Measurements from ENCODE around the gene DZIP3. TPM values are rescaled to one million over a fixed set of nuclear protein-coding genes. Genes with fewer than 3 reads are reported as not detected.

DZIP3 gene
- total RNA-seq, 4 donors from 2014 or later: 6.7 to 14.5 (median 8.7) TPM

GRCh38 chr3:108742929-108743328 lies 153.4 kb downstream of the DZIP3 start:
- TF ChIP-seq POLR2A (IDR thresholded peaks at IDR 0.05; ENCODE audit: low read depth) (no peak), POLR2AphosphoS5 (IDR thresholded peaks at IDR 0.05) (no peak), EP300 (IDR thresholded peaks at IDR 0.05) (no peak), CTCF (IDR thresholded peaks at IDR 0.05) (no peak)
- Histone ChIP-seq H3K27me3 (no peaks in the 10 kb centered on the region), H3K4me1 (no peaks in the 10 kb centered on the region), H3K4me3 (no peak overlapping the region), H3K9me3 (peaks cover 0 to 10% (median 0%) of the 10 kb centered on the region in 4 donors), H3K36me3 (no peaks in the 10 kb centered on the region), H3K27ac (replicated peaks in 1 of 4) (no peak overlapping the region)
- intact Hi-C loops (cut with DNase I): no loop called here
- WGBS: 85% methylated on average over 1 of the region's 1 CpG
- no peak for DNase-seq (ENCODE audit: extremely low spot score)

Small RNA genes within 50 kb of the gene (small RNA-seq; reads per million reads assigned to genes)
- gene AC092185.1 (0 reads per million in 3 donors), gene RF00156 (0 reads per million in 3 donors)

Other genes with a start within 250 kb of the DZIP3 start
- under 1 TPM; under 0.01 to 0.34 (median 0.12) TPM for gene MYH15, start 79.1 kb upstream of the DZIP3 start, total RNA-seq
- 1 to 10 TPM; 2.0 to 6.2 (median 2.1) TPM for gene CIP2A, start 284 bp upstream of the DZIP3 start, total RNA-seq
- gene RETNLB, start 167.7 kb downstream of the DZIP3 start, total RNA-seq: not detected
- under 1 TPM in 2 of 4 donors, not detected in 2; 0.17 to 0.26 TPM for gene TRAT1, start 233.1 kb downstream of the DZIP3 start, total RNA-seq